GM10266 (cell line): Measurements from ENCODE around the gene C3orf52.

Experiments
- DNase-seq: peaks from one replicate; pipeline ENCODE4 v3.0.0; 2012; ENCODE audit errors: extremely low spot score
- TF ChIP-seq, protein P1 (sequence below): IDR thresholded peaks from 2 replicates; pipeline ENCODE4 v1.5.1; 2012; ENCODE audit warnings: mild to moderate bottlenecking, low read depth; ENCODE audit not compliant: control insufficient read depth, insufficient read depth; ENCODE audit errors: missing control alignments

Gene C3orf52

DNA sequence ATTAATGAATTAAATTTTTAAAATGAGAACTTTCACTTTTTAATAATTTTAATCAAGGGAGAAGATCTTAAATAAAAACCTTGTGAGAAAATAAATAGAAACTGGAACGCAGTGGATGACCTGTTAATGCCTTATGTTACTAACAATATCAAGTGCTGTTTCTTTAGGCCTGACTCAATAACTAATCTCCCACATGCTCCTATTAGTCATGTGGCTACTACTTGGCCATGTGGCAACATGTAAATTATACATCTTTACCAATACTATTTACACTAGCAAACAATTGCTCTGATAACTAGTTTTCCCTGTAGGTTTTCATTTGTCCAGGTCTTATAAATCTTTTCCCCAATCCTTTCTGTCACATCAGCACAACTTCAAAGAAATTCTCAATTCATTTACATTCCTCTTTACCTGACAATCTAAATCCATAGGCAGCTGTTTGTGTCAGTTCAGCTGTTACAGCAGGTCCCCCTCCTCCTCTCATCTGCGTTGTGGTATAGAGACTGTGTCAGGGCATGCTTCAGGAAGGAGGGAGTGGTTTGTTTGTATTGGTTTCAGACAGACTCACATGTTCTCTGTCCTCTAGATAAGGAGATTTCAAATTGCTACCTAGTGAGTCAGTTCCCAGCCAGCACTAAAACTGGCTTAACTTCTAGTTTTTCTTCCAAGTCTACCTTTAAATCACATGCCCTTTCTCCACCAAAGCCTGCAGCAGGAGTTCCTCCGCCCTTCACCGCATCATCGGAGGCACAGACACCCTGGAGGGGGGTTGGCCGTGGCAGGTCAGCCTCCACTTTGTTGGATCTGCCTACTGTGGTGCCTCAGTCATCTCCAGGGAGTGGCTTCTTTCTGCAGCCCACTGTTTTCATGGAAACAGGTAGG is 11.3 kb upstream of the C3orf52 start:
- peak; percentile 47 for DNase-seq
- TF ChIP-seq, protein P1, sequence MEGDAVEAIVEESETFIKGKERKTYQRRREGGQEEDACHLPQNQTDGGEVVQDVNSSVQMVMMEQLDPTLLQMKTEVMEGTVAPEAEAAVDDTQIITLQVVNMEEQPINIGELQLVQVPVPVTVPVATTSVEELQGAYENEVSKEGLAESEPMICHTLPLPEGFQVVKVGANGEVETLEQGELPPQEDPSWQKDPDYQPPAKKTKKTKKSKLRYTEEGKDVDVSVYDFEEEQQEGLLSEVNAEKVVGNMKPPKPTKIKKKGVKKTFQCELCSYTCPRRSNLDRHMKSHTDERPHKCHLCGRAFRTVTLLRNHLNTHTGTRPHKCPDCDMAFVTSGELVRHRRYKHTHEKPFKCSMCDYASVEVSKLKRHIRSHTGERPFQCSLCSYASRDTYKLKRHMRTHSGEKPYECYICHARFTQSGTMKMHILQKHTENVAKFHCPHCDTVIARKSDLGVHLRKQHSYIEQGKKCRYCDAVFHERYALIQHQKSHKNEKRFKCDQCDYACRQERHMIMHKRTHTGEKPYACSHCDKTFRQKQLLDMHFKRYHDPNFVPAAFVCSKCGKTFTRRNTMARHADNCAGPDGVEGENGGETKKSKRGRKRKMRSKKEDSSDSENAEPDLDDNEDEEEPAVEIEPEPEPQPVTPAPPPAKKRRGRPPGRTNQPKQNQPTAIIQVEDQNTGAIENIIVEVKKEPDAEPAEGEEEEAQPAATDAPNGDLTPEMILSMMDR, result no peak

DNA sequence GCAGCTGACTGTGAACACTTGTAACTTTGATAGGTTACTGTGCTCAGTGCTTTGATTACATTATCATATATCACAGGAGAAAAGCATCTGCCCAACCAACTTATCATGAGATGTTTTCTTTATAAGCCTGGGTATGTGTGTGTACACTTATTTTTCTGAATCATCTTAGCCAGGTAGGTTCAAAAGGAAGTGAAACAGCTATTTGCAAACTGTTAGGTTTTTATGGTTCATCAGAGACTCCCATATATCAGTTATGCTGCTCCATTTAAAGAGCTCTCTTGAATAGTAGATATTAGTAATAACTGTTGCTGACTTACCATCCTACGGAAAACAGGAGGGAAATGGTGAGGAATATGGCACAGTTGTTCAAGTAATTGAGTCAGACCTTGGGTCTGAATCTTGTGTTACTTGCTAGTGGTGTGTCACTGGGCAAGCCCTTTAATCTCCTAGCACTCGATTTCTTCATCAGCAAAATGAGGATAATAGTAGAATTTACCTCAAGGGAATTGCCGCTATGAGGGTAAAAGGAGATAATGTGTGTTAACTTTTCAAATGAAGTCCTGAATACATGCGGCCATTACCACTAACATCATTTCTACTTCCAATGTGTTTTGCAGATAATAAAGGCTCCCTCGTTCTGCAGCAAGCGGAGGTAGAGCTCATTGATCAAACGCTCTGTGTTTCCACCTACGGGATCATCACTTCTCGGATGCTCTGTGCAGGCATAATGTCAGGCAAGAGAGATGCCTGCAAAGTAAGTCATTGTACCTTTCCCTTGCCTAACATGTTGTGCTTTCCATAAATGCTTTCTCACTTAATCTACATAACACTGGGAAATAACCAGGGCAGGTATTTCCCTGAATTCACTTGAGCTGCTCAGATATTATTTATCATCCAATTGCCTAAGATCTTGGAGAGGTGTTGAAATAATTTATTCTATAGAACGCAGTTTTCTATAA is 7.8 kb upstream of the C3orf52 start:
- TF ChIP-seq, protein P1, result no peak
- no peak for DNase-seq

DNA sequence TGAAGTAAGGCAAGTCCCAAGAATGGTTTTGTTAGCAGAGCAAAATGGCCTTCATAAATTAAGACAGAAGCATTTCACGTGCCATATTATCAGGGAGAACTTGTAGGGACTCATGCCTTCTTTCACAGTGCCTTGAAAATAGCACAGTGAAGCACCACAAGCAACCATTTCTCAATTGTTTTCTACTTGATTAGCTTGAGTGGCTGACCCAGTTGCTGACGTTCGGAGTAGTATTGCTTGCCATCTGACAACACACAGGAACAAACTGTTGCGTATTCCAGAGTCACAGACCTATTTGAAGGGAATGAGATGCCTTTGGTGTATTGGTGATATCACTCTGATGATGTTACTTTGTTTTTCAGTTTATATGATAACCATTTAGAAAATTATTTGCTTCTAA is 3.0 kb upstream of the C3orf52 start:
- DNase-seq, result no peak
- TF ChIP-seq, protein P1, result no peak

DNA sequence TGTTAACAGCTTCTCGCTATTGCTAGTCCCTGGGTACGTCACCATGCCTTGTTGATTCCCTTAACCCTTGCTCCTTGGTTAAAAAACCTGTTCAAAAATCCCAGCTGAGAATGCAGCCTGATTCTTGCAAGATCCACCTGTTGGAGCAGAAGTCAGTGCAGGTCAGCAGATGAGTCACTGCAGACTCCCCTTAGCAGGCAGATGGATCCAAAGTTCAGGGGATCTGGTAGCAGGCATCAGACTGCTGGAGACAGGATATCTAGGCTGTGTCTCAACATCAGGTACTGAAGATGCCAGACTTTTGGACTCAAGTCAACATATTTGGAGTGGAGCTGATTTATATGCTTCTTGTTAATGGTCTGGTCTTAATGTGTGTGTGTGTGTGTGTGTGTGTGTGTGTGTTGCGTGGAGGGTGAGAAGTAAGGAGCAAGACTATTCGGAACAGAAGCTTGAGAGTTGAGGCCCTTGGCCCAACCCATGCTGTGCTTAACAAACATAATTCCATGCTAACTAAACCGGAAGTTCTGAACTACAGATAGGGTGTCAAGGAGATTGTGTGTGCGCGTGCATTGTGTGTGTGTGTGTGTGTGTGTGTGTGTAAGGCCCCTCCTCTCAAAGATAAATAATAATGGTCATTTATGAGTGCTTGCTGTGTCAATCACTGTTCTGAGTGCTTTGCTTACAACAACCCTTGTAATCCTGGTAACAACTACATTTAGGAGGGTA is 1.0 kb upstream of the C3orf52 start:
- no peak for DNase-seq
- TF ChIP-seq, protein P1, result no peak

DNA sequence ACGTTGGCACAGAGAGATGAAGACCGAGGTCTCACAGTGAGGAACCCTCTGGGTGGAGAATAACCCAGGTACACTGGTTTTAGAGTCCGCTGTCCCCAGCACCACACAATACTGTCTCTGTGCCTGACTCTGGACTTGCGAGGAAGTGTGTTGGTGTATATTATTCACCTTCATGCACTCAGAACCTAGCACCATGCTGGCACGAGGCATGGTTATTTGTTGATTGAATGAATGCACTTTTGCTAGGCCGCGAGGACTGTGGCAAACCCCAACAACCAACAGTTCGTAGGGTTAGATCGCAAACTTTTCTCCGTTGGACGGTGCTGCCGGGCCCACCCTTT is 484 bp upstream of the C3orf52 start:
- TF ChIP-seq, protein P1, result no peak
- DNase-seq, result no peak

DNA sequence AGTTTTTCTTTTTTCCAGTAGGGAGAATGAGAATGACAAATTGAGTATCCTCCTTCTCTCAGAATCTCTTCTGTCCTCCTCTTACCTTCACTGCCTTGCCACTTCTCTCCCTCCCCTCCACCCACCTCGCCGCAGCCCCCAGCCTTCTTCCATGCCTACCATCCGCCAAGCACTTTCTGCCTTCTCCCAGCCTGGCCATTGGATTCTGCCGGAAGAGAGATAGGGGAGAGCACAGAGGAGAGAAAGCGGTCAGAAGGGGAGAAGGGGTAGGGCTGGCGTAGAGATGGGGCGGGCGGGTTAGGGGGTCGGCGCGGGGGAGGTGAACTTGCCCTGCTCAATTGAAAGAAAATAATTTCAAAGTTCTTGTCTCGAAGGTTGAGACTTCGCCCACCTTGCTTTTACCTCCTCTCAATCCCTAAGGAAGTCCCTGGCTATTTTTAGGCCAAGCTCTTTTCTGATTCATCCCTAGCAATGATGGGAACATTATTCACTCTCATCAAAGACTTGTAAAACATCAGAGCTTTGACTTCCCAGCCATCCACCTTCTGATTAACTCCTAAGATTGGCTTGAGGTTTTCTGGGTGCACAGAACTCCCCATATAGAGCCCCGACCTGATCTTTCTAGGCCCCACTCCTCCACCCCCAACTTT is 811 bp downstream of the C3orf52 start:
- no peak for DNase-seq
- TF ChIP-seq, protein P1, result no peak
